GM18870 (cell line): ENCODE data around the gene CDKAL1.
"Not testable (repeated sequence)": the region's sequence is repeated elsewhere in the genome, so short reads cannot be mapped to it uniquely, and the experiment has no call there.

Source experiments
- ATAC-seq: cut with Tn5 transposase; IDR thresholded peaks from one replicate; pipeline ENCODE4 v1.9.1; 2021; ENCODE audit warnings: moderate library complexity; ENCODE audit not compliant: unreplicated experiment

Gene CDKAL1

DNA sequence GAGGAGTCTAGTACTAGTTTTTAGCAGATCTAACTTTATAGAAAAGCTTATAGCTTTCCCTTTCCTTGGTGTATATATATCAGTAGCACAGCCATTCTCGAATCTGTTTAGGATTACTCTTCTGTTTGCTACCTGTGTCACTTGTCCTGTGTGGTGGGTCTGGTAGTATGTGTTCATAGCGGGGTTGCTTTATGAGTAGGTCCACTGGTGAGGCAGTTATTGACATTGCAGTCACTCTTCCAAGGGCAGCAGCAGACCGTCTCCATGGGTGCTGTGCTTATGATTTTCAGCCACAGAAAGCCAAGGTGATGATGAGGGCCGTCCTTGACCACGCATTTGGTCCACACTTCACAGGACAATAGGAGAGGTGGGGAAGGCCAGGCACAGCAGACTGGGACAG, 171.5 kb downstream of the CDKAL1 start:
- ATAC-seq: no peak

GRCh38 chr6:20706238-20706938, 172.1 kb downstream of the CDKAL1 start:
- no peak for ATAC-seq

DNA sequence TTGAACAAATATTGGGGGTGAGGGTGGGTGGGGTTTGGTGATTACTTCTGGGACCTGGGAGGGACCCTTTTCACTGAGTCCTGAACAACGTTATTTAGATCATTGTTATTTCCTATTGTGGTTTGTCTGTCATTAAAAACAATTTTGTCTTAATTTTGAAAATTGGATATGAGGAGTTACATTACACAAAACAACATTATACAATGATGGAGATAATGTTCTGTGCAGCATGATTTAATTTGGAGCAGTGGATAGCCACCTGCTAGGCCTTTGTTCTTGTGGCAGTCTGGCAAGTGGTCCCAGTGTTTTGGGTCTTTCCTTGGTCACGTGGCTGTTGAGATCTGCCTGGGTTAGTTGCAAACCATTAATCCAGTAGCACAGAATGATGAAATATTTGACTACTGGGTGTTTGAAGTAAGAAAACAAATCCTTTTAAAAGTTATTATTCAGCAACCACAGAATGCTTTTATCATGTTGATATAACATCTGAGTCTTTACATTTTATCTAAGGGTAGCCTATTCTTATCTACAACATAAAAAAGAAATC, 172.8 kb downstream of the CDKAL1 start:
- no peak for ATAC-seq

DNA sequence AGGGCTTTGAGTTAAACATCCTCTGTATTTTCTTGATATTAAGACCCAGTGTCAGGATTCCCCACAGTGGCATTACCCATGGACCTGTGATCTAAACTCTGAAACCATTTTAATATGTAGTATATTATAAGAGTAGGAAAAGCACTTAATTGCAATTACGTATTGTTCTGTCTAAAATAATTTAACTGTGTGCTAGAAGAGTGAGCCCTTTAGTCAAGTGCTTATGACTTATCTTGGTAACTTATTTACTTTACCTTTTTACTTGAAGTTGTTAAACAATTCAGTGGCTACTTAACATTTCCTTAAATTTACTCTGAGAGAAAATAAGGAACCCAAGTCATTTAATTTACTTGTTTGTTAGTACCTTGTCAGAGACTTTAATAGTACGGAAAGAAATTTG, 173.6 kb downstream of the CDKAL1 start:
- no peak for ATAC-seq

GRCh38 chr6:20708367-20709124, 174.3 kb downstream of the CDKAL1 start:
- peak; percentile 71 for ATAC-seq

DNA sequence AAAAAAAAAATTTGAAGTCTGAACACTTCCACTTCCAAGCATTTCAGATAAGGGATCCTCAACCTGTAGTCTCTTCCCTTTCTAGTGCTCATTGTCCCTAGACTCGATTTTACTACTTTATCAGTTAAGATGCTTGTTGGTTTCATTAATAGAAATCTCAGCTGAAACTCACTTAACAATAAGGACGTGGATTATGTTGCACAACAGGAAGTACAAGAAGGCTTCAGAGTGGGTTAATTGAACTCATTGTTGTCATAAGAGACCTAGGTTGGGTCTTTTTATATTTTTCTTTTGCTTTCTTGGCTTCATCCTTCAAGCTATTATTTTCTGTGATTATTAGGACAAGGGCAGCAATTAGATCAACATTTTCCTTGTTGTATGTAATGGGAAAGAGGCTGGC, 175.2 kb downstream of the CDKAL1 start:
- no peak for ATAC-seq

- no peak for ATAC-seq
These were observed 176.1 kb downstream of the CDKAL1 start for GRCh38 chr6:20710341-20710740.

- ATAC-seq: no peak
These were observed 177.3 kb downstream of the CDKAL1 start for GRCh38 chr6:20711518-20711917.

- no peak for ATAC-seq
These were observed 177.8 kb downstream of the CDKAL1 start for GRCh38 chr6:20712011-20712410.

GRCh38 chr6:20715135-20715806, 181.0 kb downstream of the CDKAL1 start:
- no peak for ATAC-seq

DNA sequence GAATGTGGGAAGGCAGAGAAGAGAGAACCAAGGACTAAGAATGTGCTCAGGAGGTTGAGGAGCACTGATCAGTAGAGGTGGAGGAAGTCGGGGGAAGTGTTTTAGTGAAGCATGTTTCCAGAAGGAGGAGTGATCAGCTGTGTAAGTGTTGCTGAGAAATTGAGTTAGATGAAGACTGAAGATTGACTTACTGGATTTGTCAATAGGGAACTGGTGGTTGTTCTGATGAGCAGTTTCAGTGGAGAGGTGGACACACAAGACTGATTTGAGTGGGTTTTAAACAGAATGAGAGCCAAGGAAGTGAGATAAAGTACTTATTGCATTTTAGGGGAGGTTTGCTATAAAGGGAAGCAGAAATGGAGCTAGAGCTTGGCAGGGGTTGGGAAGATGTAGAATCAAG, 182.6 kb downstream of the CDKAL1 start:
- ATAC-seq: peak; percentile 81

GRCh38 chr6:20717743-20718142, 183.5 kb downstream of the CDKAL1 start:
- ATAC-seq: no peak

DNA sequence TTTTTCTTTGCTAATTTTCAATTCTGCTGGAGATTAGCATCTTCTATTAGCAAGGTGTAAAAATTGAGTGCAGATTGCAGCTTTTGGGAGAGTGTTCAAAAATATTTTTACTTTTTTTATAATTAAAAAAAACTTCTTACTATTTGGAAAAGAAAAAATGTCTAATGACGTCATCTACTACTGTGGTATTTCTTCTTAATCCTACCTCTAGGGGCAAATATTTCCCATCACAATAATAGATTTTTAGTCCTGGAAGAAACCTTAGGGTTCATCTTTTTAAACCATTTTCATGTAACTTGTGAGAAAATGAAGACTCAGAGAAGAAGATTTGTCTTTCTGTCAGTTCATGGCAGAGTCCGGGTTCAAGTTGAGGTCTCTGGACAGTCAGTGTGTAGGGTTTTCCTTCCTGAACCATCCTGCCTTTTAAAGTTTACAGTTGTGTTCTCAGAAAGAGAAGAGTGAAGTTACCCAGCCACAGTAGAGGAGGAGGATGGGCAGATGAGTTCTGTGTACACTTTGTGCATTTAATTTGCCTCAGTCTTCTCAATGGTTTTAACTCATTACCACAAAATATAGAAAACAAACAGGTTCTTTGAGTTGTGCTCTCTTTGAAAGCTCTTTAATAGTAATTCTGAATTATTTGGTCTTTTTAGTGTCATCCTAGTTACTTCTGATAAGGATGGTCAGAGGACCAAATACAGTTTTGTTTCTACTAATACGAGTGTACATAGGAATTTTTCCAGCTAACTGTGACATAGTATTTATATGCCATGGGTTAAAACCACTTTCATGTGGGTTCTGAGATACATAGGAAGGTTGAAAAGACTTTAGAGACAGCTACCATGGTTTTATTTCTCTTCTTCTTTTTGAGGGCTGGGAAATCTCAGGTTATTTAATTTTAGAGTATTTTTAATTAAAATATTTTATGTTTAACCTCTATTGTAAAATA, 184.7 kb downstream of the CDKAL1 start:
- ATAC-seq: no peak

GRCh38 chr6:20719980-20720379, 185.7 kb downstream of the CDKAL1 start:
- ATAC-seq: no peak

DNA sequence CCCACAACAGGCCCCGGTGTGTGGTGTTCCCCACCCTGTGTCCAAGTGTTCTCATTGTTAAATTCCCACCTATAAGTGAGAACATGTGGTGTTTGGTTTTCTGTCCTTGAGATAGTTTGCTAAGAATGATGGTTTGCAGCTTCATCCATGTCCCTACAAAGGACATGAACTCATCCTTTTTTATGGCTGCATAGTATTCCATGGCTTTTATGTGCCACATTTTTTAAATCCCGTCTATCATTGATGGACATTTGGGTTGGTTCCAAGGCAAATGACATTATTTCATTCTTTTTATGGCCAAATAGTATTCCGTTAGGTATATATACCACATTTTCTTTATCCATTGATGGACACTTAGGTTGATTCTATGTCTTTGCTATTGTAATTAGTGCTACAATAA, 186.9 kb downstream of the CDKAL1 start:
- not testable (repeated sequence) for ATAC-seq

DNA sequence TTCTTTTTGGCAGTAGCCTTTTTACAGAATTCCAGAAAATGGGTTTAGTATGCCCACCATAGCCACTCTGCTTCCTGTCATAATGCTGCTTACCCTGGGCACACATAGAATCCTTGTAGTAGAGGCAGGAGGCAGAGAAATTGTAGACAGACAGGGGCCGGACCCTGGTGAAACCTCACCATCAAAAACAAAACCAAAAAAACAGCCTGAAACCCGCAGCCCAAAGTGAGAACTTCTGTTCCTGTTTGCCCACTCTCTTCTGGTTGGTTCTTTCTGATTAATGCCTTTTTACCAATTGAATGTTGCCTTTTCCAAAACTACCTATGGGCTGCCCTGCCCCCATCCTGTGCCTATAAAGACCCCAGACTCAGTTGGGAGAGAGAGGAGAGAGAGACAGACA, 188.2 kb downstream of the CDKAL1 start:
- no peak for ATAC-seq

DNA sequence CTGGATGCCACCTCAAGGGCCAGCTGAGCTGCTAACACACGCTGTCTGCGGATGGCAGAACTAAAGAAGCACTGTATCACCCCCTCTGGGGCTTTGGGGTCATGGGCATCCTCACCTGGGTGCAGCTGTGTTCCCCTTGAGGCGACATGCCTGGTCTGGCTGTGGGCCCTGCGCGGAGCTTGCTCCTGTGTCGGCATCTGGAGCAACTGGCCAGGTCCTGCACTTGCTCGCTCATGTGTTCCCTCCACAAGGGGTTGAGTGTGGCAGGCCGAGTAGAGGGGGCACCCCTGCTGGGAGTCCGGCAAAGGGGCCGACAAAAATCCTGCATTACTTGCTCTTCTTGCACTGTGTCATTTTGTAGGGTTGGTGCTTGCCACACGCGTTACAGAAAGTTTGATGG, 189.0 kb downstream of the CDKAL1 start:
- no peak for ATAC-seq

- no peak for ATAC-seq
These were observed 190.4 kb downstream of the CDKAL1 start for GRCh38 chr6:20724443-20725190.

- not testable (repeated sequence) for ATAC-seq
These were observed 191.0 kb downstream of the CDKAL1 start for GRCh38 chr6:20725235-20725634.

GRCh38 chr6:20729086-20729485, 194.8 kb downstream of the CDKAL1 start:
- no peak for ATAC-seq
